Measurements from ENCODE around the gene ATL2.
"Not testable (repeated sequence)": the region's sequence is repeated elsewhere in the genome, so short reads cannot be mapped to it uniquely, and the experiment has no call there.

The ATL2 gene

DNA sequence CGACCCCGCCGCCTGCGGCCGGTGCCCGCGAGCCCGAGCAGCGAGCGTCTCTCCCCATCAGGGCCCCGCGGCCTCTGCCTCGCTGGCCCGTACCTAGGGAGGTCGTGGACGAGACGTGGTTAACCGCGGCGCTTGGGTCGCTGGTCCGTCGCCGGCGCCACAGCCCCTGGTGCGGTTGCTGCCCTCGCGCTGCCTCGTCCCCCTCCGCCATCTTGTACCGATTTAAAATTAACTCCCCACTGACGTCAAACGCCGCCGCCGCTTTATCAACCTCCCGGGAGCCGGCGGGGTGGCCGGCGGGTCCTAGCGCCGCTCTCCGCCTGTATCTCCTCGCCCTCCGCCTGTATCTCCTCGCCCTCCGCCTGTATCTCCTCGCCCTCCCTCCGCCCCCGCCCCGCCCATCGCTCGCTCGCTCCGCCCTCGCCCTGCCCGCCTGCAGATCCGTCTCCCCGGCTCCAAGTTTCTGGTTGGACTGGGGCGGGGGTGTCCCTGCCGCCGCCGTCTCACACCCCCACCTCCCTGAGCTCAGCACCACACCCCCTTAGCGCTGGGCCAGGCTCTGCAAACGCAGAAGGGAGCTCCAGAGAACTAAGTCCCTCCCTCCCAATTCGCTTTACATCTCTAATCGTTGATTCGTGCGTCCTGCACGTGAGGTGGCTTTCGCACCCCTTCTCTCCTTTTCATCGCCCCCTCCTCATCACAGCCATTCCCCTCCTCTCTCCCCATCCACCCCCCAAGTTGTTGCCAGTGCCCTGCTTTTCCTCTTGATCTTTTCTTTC, at the start of gene ATL2:
TSS of gene ATL2 (minus strand) at position 224 of the 779 bp plus-strand sequence. CDS start at position 211, 13 bp downstream.
- FAIRE-seq, result no peak

DNA sequence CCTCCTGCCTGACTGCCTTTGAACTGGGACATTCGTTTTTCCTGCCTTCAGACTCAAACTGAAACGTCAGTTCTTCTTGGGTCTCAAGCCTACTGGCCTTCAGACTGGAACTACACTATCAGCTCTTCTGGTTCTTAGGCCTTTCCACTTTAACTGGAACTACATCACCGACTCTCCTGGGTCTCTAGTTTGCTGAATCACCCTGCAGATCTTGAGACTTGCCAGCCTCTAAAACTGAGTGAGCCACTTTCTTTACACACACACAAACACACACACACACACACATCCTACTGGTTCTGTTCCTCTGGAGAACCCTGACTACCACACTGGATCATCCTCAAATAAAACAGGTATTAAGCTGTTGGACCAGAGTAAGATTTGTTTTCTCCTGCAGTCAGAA, 46.7 kb upstream of the ATL2 start:
- no peak for FAIRE-seq

DNA sequence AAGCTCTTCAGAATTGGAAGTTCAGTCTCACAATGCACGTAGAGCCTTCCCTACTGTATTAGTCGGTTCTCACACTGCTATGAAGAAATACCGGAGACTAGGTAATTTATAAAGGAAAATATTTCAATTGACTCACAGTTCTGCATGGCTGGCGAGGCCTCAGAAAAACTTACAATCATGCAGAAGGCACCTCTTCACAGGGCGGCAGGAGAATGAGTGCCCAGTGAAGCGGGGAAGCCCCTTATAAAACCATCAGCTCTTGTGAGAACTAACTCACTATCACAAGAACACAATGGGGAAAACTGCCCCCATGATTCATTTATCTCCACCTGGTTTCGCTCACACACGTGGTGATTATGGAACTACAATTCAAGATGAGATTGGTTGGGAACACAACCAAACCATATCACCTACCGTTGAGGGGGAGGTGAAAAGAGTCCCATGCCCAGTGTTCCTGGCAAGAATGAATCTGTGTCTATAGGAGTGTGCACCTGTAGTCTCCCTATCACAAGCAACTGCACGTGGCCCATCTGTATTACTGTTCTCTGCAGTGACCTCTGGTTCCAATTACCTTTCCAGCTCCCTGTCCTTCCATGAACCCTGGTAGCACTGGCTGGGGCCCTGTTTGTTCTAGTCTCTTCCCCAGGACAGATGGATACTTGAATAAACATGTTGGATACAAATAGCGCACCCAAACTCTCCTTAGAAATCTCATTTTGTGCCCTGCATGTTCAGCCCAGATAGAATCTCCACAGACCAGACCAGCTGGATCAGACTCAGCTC, 44.4 kb upstream of the ATL2 start:
- no peak for FAIRE-seq

DNA sequence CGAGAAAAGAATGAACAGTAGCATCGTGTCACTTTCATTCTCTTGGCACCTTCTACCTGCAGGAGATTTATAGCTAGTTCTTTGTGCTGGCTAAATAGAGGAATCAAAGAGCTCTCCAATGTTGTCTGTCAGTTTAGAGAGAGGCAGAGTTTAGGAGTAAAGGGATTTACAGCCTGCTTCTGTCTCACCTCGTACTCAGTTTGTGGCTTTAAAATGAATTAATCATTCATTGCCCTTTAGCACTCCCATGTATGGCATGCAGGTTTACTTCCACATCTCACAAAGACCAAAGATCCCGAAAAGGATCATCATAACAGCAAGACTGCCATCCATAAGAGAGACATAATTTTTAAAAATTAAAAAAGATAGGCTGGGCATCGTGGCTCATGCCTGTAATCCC, 42.4 kb upstream of the ATL2 start:
- FAIRE-seq, result no peak

DNA sequence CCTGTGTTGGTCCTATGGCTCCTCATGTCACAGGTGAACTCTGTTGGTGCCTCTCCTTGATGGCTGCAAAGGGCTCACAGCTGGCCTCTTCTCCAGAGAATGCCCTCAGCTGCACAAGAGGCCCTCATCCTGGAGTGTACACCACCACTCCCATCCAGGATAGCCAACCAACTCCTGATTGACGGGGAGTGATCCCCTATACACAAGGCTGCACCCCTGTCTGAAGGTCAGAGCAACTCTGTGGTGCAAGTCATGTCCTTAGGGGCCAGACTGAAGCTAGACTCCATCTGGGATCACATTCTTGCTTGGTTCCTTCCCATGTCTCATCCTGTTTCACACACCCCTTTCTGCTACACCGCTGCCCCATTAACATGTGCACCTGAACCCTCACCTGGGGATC, 41.7 kb upstream of the ATL2 start:
- no peak for FAIRE-seq

DNA sequence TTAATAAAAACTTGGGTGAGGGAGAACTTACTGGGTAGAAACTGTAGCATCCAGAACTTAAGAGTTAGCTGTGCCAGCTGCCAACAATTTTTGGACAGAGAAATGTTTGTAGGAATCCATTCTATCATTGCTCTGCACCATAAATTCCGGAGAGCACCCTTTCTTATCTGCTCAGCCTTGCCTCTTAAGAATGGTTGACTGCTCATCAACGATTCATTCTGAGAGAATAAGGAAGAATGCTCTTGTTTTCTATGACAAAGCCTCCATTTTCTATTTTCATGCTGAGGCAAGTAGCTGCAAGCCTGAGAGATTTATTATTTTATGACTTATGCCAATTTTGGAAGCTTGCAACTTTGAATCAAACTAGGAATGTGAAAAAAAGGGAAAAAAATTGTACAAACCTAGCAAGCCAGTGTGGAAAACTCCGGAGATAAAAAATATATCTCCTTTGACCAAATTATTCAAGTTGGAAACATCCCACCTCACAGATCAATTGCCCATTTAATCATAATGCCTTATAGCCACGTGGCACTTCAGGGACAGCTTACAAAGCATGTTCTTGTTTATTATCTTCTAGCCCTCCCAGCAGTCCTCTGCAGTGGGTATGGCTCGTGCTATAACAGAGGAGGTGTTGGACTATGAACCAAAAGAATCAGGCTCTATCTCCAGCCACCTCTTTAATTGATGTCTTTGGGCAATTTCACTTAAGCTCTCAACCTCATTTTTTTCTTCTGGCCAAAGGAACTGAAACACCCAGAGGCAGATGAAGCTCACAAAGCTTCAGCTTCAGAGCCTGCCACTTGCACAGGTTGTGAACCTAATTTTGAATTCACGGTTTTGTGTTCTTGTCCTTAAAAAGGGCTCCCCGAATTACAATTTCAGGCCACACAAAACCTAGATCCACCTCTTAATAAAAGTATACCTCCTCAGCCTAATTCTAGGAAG, 40.9 kb upstream of the ATL2 start:
- no peak for FAIRE-seq

DNA sequence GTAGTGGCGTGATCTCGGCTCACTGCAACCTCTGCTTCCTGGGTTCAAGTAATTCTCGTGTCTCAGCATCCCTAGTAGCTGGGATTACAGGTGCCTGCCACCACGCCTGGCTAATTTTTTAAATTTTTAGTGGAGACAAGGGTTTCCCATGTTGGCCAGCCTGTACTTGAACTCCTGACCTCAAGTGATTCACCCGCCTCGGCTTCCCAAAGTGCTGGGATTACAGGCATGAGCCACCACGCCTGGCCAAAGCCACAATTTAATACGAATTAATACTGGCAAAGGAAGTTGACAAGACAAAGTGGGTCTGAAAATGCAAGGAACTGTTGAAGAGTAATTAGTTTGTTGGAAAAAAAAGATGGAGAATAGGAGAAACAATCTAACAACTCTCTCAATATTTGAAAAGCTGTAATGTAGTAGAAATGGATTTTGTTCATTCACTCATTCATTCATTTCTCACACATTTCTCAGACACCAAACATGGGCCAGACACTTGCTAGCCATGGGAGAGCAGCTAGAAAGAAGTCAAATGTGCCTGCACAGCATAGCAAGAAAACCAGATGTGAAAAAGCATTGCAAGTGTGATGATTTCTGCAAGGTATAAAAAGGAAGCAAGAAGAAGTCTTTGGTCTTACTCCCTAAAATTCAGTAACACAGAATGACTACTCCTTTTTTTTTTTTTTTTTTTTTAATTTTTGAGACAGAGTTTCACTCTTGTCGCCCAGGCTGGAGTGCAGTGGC, 39.4 kb upstream of the ATL2 start:
- no peak for FAIRE-seq

DNA sequence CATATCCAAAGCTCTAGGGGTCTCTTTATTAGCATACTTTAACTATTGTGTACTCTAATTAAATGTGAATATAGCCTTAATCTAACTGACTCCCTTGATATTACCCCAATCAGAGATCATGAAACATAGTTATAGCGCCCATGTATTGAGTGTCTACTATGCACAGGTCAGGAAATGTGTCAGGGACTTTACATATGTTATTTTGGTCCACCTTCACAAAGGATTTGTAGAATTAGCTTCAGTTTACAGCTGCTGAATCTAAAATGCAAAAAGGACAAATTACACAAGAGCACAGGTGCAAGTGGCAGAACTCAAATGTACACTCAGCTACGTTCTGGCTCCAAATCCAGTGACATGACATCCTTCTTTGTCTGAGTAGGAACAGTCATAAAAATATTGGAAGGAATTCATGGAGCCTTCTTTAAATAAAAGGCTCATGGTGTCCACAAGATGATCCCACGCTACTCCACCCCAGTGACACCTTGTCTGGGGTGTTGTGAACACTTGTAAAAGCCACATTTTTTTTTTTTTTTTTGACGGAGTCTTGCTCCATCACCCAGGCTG, 38.7 kb upstream of the ATL2 start:
- no peak for FAIRE-seq

DNA sequence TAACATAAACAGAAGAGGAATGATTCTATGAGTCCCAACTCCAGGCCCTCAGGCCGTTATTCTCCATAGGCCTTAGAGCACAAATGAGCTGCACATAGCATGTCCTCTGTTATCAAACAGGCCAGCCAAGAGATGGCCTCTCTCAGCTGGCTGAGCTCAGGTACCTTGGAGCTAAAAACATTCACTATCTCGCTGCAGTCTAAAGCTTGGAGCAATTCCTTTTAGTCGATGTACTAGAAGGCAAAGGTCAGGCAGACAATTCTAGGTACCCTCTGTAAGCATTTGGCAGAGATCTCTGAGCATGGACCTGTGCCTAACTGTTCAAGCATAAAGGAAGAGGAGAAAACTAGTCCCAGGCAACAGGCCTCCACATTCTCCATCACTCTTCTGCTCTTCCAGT, 38.0 kb upstream of the ATL2 start:
- no peak for FAIRE-seq

DNA sequence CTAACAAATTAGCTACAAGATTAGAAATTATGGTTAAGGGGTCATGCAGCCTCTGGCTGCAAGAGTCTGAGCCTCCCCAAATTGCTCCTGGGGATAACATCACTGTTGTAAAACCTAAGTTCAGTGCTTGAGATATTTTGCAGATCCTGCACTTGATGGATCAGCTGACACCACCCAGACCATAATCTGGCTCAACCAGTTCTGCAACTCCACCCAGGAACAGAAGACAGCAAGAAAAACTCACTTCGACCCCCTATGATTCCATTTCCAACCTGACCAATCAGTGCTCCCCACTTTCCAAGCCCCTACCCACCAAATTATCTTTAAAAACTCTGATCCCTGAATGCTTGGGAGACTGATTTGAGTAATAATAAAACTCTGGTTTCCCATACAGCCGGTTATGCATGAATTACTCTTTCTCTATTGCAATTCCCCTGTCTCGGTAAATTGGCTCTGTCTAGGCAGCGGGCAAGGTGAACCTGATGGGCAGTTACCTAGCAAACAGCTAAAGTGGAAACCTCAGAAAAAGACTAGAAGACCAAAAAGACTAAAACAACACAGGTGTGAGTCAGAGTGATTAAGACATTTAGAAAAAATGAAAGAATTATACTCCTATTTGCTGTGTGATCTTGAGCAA, 35.3 kb upstream of the ATL2 start:
- not testable (repeated sequence) for FAIRE-seq

DNA sequence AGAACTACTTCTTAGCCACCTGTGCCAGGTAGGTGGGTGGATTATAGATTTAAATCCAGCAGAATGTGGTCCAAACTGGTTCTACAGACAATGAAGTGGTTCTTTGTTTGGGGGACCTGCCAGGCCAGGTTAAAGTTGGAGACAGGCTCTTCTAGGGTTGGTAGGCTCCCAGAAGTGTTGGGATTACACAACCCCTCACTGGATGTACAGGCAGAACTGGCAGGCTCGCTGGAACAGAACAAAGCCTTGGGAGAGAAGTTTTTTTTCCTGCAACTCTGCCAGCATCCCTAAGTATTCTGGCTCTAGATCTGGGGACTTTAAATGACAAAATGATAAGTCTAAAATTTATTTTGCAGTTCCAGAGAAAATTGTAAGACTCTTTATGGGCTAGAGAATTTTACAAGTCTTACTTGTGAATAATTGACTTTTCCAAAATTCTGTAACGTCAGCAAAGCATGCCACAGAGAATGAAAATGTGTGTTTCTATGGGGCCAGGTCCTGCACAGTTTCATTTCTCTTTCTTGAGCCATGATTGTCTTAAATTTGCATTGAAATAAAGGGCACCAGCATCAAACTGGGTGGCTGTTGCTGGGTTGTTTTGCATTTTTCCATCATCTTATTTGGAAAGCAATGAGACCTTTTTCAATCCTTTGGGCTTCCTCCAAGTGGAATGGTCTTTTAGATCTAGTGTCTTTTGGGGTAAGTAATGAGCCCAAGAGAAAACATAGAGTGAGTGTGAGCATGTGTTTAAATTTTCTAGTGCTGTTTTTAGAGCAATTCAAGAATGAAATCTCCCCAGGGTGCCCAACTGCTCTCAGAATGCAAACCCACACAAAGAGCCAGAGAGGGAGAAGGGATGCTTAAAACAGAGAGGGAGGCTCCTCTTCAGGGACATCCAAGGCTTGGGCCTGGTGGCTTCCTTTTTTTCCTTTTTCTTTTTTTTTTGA, 32.4 kb upstream of the ATL2 start:
- FAIRE-seq, result no peak

DNA sequence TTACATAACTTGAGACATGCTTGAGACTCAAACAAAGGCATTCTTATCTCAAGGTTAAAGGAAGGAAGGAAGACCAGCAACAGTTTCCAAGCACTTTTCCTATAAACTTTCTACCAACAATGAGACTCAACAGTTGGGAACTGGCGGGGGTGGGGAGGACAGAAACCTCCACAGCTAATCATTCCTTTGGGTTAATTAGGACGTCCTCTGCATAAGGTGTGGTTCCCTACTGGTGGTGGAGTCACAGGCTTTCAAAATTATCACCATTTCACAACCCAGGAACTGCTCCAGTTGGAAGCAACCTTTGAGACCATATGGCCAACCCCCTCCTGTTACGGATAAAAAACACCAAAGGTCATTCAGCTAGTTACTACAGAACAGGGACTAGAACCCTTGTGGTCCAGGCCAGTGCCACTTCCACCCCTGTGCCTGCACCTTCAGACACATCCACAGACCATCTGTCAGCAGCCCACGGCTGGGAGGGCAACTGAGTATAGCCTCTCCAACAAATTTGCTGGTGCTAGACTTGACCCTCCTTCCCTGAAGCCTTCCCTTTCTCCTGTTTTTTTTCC, 30.1 kb upstream of the ATL2 start:
- FAIRE-seq, result no peak

DNA sequence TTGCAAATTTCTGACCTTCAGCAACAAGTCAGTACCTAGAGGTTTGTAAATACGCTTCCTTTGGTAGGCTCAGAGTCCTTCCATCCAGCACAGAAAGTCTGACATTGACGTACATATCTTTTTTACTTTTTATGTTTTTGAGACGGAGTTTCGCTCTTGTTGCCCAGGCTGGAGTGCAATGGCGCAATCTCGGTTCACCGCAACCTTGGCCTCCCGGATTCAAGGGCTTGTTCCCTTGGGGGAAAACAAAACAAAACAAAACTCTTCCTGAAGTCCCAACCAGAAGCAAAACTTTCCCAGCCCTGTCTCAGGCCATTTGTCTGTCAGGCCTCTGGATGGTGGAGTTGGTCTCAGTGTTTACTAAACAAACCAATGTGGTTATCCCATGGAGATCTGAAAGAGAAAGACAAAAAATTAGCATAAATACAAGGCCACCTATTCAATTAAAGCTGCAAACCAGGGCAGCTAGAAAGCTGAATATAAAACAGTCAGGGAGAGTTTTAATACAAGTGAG, 29.6 kb upstream of the ATL2 start:
- no peak for FAIRE-seq

DNA sequence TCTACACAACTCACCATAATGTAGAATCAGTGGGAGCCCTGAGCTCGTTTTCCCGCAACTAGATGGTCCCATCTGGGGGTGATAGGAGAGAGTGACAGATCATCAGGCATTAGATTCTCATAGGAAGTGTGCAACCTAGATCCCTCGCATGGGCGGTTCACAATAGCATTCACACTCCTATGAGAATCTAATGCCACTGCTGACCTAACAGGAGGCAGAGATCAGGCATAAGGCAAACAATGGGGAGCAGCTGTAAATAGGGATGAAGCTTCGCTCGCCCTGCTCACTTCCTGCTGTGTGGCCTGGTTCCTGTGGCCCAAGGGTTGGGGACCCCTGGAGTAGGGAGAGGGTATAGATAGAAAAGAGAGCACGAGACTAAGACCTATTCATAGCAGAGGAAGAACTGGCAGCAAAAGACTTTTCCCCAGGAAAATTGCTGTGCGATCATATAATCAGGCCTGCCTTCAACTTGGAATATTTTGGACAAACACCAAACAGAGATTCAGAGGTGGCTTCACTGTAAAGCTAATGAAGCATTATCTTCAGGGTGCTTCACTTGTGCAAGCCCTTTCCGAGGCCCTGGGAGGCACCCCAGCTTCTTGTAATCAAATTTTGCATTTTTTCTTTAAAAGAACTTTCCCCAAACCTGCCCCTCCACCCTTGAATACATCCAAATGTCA, 29.0 kb upstream of the ATL2 start:
- FAIRE-seq, result no peak

DNA sequence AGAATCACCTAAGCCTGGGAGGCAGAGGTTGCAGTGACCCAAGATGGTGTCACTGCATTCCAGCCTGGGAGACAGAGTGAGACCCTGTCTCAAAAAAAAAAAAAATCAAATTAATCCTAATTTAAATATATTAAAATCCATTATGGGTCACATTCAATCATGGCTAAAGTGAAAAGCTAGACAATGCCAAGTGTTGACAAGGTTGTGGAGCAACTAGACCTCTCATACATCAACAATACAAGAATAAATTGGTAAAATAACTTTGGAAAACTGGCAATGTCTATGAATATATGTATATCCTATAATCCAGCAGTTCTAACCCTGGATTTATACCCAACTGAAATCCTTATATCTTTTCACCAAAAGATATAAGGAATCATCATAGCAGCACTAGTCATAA, 23.4 kb upstream of the ATL2 start:
- no peak for FAIRE-seq

DNA sequence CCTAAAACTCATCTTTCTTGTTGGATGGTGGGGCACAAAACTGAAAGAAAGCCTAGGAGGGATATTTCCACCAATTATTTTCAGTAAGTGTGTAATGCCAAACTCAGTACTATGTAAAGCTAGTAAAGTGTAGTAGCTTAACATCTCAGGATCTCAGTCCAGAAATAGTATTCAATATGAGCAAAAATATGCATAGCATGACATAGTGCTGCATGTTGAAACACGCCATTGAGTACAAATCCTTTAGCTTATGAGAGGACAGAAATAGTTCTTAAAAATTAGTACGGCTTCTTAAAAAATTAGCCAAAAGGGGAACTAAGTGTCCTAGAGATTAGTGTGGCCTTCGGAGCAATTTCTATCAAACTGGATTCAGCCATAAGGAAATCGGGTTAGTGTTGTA, 21.7 kb upstream of the ATL2 start:
- FAIRE-seq, result no peak

DNA sequence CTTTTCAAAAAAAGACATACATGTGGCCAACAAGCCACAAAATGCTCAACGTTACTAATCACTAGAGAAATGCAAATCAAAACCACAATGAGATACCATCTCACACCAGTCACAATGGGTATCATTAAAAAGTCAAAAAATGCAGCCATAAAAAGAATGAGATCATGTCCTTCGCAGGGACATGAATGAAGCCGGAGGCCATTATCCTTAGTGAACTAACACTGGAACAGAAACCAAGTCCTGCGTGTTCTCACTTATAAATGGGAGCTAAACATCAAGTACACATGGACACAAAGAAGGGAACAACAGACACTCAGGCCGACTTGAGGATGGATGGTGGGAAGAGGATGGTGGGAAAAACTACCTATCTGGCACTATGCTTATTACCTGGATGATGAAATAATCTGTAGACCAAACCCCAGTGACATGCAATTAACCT, 17.8 kb upstream of the ATL2 start:
- FAIRE-seq, result no peak

DNA sequence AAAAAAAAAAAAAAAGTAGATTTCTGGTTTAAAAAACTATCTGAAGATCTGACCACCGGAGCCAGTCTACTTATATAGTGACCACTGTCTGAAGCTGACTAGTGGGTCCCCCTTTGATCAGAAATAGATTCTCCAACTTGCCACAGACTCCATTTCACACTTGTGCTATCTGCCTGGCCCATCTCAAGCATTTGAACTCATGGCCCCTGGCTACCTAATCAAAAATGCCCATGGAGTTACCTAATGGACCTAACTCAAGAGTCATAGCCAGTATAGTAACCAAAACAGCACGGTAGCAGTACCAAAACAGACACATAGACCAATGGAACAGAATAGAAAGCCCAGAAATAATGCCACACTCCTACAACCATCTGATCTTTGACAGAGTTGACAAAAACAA, 17.0 kb upstream of the ATL2 start:
- FAIRE-seq, result no peak

DNA sequence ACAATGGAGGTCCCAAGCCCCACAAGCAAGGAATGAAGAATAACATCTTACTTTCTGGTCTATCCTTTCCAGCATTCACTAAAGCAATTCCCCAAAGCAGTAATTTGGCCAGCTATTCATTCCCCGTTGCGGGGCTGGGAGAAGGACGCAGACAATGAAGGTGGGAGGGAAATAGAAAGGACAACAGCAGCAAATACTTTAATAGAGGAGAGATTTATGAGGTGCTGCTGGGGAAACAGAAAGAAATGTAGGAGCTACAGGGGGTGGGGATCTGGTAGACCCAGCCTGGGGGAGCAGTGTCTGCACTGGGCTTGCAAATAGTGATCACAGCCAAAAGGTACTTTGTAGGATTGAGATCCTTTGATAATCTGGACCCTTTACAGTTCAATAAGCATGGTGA, 13.9 kb upstream of the ATL2 start:
- no peak for FAIRE-seq
